GM19455 (cell line): ENCODE measurements around the gene RBM46.

Source experiments
- ATAC-seq: cut with Tn5 transposase; IDR thresholded peaks from one replicate; pipeline ENCODE4 v1.9.1; 2021; ENCODE audit not compliant: unreplicated experiment

The RBM46 gene, protein sequence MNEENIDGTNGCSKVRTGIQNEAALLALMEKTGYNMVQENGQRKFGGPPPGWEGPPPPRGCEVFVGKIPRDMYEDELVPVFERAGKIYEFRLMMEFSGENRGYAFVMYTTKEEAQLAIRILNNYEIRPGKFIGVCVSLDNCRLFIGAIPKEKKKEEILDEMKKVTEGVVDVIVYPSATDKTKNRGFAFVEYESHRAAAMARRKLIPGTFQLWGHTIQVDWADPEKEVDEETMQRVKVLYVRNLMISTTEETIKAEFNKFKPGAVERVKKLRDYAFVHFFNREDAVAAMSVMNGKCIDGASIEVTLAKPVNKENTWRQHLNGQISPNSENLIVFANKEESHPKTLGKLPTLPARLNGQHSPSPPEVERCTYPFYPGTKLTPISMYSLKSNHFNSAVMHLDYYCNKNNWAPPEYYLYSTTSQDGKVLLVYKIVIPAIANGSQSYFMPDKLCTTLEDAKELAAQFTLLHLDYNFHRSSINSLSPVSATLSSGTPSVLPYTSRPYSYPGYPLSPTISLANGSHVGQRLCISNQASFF

DNA sequence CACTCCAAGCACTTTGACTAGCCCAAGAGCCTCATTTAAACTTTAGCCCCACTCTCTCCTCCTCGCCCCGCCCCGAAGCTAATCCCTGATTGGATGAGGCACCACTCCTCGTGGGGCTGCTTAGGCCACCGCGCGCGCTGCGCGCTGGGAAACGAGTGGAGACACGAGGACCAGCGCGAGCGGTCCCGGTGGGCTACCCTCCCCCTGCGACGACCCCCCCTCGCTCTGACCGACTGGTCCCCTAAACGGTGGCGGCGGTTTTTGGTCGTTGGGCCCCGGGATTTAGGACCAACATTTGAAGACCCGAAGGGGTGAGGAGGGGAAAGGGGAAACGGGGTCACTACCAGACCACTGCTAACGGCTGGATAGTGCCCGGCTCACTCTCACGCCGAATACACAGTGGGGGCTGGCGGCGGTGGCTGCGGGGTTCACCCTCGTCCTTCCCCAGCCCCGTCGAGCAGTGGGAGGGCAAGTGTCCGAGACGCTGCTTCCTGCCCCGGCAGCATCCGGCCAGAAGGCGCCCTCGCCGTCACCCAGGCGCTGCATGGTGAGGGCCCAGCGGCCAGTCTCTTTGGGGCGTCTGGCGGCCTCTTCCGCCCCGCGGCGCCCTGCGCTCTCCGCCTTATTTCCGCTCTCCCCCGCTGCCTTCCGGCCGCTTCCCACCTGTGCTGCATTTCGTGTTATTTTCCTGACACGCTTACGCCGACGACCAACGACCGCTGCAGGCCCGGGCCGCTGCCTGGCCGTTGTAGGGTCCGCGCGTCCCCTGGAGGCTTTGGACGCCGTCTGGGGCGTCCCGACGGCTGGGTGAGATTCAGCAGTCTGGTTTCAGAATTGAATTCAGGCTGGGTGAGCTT lies at the start of gene RBM46:
Gene RBM46, plus strand, starts transcription at position 147 of the 857 bp plus-strand sequence. CDS start 15,481 bp downstream, outside the sequence.
- ATAC-seq: no peak

DNA sequence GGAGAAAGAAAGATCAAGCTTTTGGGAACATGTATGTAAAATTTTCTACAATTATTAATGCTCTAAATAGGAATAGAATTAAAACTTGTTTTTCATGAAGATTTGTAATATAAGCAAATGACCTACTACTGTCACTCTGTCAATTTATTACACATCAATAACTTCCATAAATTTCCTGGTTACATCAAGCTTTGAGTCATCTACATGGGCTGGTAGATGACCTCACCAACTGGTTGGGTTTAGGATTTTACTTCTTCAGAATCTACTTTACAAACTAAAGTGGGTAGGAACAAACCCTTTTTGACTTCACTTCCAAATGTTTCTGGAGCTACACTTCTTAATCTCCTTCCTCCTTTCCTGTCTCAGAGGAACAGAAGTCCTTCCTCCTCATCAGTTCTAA lies 49.3 kb upstream of the RBM46 start:
- ATAC-seq: no peak

DNA sequence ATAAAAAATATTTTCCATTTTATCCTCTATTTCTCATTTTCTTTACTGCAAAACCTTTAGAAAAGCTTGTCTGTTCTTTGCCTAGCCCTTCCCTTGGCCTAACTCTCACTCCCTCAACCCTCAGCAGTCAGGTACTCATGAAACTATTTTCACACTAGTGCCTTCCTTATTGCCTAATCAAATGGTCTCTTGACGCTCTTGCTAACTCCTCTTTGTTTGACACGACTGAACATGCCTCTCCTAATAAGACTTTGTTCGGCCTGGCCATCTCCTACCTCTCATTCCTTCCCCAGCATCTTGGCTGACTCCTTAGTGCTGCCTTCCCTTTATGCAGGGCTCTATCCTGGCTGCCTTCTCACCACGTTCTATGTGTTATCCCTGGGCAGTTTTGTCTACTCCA lies 48.4 kb upstream of the RBM46 start:
- ATAC-seq: no peak

DNA sequence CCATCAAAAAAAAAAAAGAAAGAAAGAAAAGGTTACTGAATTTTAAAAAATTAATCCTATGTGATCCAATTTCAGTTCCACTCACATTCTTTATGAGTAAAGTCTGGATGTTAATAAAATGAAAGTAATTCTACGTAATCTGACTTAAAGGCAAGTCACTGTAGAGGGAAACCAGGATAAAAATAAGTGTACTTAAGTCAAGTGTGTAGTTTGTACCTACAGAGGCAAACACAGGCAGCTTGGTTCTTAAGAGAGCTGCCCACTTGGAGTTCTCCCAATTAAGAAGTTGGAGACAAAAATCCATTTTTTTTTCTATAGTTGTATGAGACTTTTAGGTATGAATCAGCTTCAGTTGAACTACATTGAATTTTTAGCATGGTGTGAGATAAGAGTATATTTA lies 44.3 kb upstream of the RBM46 start:
- no peak for ATAC-seq

DNA sequence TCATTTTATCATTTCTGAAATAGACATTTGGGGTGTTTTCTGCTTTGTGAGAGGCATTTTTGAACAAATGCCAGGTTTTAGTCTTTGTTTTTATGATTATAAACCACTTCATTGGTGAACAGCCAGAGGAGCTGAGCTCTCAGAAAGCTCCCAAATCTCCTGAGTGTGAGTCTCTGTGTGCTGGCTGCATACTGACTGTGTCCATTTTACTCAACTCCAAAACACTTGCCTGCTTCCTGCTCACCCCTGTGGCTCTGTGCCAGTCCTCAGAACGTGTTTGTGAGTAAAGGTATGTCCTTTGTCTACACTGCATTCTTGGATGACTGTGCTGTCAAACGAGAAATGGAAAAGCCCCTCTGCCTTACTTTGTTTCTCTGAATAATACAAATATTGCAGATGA lies 42.6 kb upstream of the RBM46 start:
- no peak for ATAC-seq

DNA sequence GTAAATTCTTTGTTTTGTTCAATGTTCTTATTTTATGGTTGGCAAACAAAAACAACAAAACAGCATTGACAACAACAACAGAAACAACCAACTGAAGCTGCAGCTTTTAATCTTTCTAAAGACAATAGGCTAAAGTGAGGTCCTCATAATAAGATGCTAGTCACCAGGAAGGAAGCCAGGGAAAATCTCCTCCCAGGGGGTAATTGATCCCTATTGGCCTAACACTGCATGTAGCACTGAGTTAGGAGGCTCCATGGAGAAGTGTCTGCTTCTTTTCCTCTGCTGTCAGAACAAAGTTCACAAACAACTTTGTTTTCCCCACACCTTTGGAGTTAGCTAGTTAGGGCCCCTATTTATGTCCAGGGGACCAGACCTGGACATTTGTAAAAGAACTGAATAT lies 42.0 kb upstream of the RBM46 start:
- ATAC-seq: no peak

DNA sequence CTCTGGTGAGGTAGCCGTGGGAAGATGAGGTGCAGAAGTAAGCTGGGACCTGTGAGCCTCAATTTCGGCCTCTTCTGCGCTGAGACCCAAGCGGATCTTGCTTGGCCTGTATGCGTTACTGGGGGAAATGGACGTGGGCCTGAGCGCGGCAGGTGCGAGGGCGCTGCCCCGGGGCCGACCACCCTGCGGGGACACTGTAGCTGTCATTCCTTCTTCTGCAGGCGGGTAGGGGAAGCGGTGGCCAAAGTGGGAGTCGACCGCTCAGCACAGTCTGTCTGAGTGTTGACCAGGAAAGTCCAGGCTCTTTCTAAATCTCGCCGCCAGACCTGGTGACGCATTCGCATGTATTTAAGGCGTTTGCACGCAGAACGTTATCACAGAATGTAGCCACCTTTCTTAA lies 40.6 kb upstream of the RBM46 start:
- no peak for ATAC-seq

DNA sequence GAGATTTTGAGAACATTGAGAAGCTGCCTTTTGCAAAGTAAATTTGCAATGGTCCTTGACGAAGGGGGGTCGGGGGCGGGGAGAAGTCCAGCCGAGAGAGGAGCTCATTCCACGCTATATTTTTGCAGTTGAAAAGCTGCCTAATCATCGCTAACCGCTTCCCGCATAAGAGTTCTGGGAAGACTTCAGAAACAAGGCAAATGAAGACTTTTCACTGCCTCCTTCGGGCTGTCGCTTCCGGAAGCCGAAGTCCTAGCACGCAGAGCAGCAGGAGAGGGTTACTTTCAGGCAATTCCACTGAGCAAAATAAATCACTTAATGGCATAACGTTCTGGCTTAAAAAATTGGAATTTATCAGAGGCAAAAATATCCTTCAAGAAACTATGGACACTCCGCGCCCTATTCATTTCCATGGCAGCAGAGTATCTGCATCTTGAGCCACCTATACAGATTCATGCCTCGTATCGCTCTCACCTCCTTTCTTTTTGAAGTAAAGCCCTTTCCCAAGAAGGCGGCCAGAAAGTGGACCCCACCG lies 39.9 kb upstream of the RBM46 start:
- ATAC-seq: no peak

DNA sequence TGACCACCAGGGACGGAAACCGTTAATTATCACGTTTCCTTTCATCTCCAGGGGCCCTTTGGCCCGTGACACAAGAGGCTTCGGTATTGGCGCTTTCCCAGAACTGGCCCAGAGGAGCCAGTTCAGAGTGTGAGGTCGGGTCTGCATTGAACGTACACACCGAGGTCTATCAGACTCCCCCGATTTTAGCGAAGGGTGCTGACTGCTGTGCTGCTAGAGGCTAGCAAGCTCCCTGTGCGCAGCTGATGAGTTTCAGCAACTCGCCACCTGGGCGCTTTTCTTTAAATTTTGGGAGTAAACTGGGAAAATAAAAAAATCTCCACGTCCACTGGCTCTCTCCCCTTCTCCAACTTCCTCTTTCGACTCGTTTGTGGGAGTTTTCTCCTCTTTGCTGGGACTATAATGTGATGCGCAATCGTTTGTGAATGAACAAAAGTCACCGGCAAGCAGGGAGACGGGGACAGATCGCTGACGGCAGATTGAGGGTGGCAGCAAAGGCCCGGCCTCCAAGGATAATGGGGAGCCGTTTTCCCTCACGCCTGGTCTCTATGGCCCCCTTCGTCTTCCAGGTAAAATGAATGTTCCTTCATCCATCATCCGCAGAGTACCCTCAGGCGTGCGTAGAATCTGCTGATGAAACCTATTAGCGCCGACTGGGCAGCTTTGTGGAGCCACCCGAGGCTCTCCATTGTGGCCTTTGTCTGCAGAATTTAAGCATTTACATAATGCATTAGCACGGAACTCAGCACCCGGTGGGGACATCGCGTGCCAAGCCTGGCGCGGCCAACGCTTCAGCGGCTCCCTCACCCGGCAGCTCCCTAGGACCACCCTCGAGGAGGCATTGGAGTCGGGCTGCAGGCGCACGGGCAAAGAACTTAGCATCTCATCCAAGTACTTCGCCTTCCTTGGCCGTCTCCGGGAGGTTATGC lies 38.9 kb upstream of the RBM46 start:
- no peak for ATAC-seq

DNA sequence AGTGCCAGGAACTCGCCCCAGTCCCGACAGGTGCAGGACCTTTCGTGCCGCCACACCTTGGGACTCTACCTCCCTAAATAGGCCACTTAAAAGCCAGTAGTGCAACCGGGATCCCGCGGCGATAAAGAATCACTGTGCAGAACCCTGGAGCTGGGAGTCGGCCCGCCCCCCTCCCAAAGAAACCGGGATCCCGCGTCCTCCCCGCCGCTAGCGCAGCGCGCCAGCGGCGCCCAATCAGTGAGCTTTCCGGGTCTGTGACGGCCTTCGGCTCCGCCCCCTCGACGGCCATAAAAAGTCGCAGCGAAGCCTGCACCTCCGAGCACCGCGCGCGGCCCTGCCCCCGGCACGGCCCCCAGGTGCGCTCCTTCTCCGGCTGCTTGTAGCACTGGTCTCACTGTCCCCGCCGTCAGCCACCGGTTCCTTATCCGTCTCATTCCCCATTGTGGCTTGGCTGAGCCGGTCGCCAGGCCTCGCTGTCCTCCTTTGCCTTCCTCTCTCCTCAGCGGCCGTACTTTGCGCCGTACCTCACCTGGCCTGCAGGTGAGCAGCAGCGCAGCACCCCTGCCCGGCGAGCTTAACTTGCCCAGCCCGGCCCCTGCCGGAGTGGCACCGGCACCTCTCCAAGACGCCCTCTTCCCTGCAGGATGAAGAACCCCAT lies 37.3 kb upstream of the RBM46 start, which contains the start of gene LRAT:
Gene LRAT, plus strand, starts transcription at position 318 of the 658 bp plus-strand sequence. Its CDS starts 327 bp downstream, at position 645.
- no peak for ATAC-seq

DNA sequence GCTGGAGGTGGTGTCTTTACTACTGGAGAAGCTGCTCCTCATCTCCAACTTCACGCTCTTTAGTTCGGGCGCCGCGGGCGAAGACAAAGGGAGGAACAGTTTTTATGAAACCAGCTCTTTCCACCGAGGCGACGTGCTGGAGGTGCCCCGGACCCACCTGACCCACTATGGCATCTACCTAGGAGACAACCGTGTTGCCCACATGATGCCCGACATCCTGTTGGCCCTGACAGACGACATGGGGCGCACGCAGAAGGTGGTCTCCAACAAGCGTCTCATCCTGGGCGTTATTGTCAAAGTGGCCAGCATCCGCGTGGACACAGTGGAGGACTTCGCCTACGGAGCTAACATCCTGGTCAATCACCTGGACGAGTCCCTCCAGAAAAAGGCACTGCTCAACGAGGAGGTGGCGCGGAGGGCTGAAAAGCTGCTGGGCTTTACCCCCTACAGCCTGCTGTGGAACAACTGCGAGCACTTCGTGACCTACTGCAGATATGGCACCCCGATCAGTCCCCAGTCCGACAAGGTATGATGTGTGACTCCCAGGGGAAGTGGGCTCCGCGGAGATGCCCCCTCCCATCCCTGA lies 36.6 kb upstream of the RBM46 start:
- no peak for ATAC-seq

DNA sequence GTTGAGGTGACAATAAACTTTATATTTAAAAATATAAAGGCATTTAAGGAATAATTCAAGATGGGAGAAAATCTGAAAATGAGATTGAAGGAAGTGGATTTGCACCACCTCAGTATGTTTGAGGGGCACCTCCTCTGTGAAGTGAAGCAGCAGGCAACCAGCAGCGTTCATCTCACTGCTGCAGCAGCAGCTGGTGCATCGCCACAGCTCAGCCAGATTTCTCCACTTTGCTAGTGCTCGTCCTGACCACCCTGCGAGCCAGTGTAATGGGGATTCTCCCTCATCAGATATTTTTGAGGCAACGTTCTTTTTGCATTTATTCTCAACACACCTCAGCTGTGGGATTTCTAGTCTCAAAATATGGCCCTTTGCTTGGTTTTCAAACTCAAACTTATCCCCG lies 23.4 kb upstream of the RBM46 start:
- no peak for ATAC-seq

DNA sequence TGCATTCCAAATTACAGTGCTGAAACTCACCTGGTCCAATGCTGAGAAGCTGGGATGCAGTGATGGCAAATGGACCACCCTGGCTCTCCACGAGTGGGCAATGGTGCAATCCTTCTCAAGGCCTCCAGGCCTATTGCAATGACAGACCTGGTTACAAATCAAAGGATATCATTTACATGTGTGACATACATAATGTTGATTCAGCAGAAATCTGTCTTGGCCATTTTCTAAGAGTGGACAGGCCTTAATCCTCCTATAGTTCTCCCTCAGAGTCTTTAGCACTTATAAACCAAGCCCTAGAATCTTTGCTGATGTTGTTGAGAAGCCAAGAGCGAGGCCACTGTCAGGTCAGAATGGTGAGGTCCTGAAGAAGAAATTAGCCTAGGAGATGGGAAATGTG lies 20.2 kb upstream of the RBM46 start:
- ATAC-seq: no peak

DNA sequence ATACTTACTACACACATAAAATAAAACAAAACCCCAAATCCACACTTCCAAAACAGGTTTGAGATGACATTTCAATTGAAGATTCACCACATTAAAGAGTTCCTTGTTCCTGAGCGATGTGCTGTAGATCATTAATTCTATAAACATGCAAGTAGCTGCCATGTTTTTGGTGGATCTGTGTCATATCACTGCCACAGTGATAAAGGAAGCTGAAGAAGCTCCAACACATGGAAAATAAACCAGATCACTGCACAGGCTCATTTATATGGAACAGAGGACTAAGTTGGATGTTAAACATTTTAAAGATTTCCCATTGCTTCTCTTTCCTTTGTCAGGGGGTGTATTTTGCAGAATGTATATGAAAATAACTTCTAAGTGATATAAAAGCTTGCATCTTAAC lies 2.8 kb upstream of the RBM46 start:
- ATAC-seq: no peak

DNA sequence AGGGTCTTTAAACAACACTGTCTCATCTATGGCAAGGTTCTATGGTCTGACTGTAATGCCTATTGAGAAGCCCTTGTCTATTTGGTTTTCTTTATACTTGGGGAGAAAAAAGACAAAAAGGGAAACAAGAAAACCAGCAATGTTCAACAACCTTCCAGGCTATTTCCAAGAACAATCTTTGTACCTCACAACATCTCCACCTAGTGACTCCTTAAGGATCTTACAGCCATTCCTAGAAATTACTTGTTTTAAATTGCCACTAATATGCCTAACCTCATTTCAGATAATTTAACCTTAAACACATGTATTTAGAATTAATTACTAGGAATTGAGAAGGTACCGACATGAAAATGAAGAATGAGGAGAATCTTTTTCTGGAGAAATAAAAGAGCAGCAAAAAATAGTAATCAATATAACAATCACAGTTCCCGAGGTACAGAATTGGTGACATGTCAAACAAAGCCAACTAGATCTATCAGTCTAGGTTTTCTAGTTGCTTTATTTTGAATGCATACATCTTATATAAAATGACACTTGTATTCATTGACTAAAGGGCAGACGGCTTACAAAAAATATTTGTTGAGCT lies 1.6 kb upstream of the RBM46 start:
- no peak for ATAC-seq

DNA sequence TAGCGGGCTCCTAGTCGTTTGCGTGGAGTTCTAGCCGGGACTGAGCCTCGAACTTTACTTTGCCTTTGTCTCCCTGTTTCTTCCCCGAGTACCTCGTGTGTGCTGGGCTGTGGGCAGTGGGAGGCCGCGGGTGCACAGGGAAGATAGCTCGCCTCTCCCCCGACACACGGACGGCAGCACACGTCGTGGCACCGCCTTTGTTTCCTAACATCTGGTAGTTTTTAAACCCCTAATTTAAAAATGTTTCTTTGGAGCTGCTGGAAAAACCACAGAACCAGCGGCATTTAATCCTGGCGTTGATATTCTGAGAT lies 866 bp downstream of the RBM46 start:
- no peak for ATAC-seq

DNA sequence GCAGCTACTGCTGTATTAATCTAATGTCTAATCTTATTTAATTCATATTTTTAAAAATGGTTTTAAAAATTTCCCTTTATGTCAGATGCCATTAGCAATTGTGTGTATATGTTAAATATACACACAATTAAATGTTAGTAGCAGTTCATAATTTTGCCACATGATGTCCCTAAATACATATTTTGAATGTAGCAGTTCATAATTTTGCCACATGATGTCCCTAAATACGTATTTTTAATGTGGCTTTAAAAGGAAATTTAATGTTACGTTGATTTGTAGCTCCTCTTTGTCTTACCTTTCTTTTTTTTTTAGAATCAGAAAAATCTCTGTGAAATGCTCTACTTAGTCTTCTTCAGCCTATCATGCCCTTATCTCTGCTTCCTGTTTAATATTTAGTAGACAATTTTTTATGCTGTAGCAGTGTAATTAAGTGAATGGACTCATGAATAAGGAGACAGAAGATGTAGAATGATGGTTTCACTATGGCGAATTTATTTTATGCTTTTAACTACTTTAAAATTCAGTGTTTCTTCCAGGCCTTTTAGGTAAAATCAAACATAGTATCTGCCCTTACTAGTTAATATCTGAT lies 26.1 kb downstream of the RBM46 start:
- ATAC-seq: peak; percentile 92

DNA sequence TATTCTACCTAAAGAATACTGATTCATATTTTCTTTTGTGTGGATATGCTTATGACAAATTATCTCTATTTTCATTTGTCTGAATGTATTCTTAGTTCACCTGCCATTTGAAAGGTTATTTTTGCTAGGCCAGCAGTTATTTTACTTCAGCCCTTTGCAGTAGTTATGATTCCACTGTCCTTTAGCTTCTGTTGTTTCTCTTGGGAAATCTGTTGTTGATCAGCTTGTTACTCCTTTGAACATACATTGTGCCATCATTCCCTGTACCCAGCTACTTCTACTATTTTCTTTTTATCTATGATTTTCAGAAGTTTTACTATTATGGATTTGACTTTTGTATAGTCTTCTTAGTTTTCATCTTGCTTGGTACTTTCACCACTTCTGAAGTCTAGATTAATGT lies 37.2 kb downstream of the RBM46 start:
- ATAC-seq: no peak

DNA sequence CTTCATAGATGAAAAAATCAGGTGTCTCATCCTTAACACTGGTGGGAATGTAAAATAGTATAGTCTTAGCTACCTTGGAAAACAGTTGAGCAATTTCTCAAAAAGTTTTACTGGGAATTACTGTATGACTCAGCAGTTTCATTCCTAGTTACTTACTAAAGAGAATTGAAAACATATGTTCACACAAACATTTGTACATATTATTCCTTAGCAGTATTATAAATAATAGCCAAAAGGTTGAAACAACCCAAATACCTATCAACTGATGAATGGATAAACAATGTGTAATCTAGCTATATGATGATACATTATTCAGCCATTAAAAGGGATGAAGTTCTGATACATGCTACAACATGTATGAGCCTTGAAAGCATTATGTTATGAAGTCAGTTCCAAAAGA lies 41.7 kb downstream of the RBM46 start:
- no peak for ATAC-seq
